Measurements from ENCODE around the gene FGD2.
"Not testable (repeated sequence)": the region's sequence is repeated elsewhere in the genome, so short reads cannot be mapped to it uniquely, and the experiment has no call there.

Gene FGD2

DNA sequence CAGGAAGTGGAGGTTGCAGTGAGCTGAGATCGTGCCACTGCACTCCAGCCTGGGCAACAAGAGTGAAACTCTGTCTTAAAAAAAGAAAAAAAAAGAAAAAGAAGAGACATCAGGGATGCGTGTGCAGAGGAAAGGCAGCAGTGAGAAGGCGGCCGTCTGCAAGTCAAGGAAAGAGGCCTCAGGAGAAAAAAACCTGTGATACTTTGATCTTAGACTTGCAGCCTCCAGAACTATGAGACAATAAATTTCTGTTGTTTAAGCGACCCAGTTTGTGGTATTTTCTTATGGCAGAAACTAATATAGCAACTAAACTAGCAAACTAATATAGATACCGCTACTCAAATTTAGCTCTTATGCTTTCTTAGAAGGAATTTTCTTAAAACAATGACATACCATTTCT is 36.1 kb downstream of the FGD2 start:
- DNase-seq, result no peak

DNA sequence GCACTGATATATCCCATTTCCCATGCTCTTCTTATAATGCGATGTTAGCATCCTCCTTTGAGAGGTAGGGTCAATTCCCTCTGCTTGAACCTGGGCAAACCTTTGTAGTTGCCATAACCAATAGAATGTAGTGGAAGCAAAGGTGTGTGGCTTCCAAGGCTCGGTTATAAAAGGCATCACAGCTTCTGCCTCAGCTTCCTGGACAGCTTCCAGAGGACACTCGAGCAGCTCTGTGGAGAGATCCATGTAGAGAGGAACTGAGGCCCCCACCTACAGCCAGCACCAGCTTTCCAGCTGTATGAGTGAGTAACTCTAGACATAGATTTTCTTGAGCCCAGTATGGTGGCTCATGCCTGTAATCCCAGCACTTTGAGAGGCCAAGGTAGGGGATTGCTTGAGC is 36.7 kb downstream of the FGD2 start:
- DNase-seq, result no peak

DNA sequence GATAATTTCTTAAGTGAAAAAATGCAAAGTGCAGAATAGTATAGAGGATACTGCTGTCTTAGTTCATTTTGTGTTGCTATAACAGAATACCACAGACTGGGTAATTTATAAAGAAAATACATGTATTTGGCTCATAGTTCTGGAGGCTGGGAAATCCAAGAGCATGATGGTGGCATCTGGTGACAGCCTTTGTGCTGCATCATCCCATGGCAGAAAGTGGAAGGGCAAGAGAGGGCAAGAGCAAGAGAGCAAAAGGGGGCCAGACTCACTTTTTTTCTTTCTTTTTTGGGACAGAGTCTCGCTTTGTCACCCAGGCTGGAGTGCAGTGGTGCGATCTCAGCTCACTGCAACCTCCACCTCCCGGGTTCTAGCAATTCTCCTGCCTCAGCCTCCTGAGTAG is 37.6 kb downstream of the FGD2 start:
- not testable (repeated sequence) for DNase-seq

DNA sequence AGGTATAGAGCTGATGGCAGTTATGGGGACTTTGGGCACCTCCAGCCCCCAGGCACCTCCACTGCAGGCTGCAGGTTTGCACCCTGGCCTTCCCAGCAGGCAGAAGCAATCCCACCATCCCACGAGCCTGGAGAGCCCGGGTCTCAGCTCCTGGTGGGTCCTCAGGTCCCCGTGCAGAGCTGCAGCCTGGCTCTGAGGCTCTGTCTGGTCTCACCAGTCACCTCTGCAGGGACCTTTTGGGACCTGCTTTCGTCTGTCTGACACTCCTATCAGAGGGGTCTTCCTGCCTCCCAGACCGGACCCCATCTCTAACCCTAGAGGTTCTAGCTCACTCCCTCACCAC is 41.9 kb downstream of the FGD2 start:
- no peak for DNase-seq

DNA sequence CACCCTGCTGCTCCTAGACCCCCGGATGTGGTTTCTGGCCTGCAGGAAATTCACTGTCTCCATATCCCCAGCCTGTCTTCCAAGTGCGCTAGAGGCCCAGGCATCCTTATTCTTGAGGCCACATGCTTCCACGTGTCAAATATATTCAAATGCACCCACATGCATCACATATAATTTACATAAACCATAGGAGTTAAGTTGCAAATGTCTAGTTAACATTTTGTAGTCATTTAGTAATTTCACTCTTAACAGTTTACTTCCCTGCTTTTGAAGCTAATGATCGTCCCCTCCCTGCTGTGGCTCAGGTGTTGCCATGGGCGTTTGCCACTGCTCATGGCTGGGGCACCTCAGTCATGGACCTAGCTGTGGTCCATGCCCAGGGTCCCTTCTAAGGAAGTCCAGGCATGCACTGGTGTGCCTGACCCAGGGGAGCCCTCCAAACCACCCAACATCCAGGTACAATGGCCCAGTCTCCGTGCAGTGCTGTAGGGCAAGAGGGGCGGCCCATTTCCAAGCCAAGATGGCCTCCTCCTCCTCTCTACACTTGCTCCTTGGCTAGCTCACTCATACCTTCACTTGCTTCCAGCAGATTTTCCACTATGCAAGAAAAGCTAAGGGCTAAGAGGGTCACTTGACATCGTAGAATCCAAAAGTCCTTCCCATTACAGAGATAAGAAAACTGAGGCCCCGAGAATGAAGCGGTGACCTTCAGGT is 42.4 kb downstream of the FGD2 start:
- peak; percentile 30 for DNase-seq

DNA sequence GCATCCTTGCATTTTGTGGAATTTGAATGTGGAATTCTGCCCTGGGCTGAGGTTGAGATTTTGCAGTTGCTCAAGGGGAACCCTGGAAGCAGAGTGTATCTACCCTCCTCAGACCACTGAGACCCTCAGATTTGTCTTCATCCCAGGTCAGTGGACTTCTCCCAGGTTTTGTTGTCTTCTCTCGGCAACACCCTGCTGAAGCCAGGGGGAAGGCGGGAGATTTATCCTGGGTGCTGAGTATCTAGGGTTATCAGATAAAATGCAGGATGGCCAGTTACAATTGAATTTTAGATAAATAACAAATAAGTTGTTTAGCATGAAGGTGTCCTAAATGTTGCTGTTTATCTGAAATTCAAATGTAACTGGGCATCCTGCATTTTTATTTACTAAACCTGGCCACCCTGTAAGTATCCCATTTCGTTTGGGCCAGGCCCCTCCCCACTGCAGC is 43.0 kb downstream of the FGD2 start:
- no peak for DNase-seq

DNA sequence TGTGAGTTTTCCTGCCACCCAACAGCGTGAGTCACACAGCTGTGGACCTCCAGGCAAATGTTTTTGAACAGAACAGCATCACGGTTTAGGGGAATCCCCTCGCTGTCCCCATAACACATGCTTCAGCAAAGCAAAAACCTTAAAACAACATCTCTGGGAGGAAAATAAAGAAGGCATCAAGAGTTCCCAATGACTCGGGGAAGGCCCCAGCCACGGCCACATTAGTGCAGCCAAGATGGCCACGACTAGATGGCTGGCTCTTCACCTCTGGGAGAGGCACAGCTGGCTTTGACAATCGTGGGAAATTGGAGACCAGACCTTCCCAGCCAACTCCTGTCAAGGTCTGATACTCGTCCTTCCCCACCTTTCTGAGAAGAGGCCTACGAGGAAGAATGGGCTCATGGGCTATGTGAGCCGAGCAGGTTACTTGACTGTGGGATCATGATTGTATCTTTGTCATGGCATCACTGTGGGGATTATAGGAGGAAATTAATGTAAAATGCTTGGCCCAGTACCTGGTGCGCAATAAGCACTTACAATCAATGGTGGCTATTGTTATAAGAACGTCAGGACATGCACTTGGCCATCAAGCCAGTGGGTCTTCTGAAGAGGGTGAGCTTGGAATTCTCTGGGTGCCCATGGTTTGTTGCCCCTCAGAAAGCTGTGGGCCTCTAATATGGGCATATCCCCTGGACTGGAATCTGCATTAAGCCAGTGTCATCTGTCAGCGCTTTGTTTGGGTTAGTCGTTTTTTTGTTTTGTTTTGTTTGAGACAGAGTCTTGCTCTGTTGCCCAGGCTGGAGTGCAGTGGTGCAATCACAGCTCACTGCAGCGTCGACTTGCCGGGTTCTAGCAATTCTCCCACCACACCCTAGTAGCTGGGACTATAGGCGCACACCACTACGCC is 43.6 kb downstream of the FGD2 start:
- DNase-seq, result peak; percentile 78

DNA sequence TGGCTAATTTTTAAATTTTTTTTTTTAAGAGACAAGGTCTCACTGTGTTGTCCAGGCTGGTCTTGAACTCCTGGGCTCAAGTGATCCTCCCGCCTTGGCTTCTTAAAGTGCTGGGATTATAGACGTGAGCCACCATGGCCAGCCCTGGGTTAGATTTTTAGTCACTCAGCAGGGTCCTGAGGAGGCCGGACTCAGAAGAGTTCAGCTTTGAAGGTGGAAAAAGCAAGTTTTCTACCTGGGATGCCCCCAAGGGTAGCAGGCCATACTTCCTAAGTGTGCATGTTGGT is 44.2 kb downstream of the FGD2 start:
- no peak for DNase-seq

DNA sequence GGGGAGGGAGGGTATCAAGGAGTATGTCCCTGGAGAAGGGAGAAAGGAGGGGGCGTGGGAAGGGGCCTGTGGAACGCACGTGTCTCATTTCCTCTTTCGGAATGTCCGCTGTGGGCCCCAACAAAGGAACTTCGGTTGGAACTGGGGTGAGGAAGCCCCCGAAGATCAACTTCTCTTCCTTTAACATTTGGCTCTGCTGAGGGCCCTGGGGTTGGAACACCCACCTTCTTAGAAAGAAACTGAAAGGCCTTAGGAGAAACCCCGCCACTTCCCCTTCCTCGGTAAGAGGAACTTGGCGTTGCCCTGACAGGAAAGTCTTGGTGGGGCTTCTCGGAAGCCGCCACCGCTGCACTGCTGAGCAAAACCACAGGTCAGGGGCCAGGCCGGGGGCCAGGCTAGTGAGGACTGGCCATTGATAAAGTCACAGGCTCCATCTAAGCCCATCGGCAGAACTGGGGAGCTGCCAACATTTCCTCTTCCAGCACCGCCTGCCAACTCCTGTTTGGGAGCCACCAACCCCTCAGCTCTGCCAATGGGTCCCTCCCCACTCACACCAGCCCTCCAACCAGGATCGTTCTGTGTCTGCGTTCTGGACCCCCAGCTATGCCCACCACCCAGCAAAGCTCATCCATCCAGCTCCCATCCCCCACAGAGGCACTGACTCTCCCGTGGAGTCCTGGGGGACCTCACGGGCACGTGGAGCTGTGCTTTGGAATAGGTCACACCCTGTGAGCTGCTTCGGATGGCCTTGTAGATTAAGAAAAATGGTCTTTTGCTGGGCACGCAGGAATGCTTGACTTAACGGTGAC is 44.8 kb downstream of the FGD2 start:
- peak; percentile 69 for DNase-seq

DNA sequence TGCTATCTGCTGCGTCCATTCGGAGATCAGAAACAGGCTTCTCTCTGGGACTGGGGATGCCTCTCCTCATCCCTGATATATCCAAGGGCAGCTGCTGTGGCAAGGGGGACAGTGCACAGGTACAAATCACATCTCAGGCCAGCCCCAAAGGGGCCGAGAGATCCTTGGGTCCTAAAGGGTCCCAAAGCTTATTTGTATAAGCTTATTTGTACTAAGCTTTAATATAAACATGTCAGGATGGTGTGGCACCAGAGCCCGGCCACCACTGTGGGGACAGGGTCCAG is 45.3 kb downstream of the FGD2 start:
- no peak for DNase-seq

DNA sequence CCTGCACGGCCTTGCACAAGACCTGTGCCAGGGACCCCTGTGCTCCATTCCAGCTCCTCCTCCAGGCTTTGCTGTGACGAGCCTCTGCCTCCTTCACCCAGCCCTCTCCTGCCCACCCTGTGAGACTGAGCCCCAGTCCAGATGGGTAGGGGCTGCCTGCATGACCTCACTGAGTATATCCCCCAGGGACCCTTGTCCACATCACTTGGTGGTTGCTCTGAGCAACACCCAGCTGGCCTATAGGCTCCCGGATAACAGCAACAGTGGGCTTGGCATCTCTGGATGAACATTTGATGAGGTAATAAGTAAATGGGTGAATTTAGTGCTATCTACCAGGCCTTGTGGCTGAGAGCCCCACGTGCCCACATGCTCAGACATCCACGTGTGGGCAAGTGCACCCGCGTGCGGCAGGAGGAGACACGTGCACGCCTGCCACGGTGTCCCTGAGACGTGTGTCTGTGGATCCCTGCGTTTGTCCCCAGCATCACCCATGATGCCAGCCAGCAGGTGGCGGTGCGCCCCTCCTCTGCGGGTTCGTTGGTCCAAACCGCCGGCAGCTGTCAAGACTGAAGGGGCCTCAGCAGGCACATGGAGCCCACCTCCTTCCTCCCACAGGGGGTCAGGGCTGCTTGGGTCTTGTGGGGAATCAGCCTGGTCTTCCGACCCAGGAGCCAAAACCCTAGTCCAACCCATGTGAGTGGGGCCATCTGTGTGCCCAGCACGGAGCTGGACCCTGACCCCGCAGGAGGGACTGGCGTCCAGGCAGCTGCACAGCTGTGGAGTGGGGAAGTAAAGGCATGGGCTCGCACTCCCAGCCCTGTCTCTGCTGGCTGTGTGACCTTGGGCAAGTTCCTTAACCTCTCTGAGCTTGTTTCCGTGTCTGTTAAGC is 45.9 kb downstream of the FGD2 start:
- DNase-seq, result peak; percentile 89

DNA sequence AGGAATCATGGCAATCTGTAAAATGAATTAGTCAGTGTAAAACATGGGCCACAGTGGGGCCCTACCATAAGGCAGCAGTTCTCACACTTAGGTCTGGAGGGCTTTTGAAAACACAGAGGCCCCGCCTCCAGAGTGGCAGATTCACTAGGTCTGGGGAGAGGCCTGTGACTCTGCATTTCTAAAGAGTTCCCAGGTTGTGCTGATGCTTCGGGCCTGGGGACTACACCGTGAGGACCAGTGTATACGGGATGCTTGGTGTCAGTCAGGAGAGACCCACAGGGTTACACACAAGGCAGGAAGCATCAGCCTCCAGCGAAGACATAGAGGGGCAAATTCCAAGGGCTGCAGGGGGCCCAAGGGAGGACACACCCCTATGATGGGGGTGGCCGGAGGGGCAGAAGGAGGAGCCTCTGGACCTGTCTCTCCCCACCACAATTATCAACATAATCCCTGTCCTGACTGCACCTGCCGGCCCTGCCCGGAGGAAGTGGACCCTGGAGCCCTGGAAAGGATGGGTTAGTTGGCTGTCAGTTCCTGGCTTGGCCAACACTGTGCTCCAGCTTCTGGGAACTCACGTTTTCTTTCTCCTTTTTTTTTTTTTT is 46.7 kb downstream of the FGD2 start:
- DNase-seq, result peak; percentile 21

DNA sequence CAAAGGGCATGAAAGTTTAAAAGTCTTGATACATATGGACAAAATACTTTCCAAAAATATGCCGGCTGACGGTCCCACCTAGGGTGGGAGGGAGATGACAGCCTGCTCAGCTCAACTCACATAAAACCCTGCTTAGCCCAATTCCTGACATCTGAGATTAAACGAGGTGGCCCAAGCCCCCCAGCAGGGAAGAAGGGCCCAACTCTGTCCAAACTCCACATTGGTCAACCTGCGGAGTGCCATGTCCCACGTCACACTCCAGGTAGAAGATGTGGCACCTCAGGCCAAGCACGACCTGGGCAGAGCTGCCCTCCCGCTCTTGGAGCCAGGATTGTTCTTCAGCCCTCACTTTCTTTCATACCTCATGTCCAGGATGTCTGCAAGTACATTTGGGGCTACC is 48.2 kb downstream of the FGD2 start:
- DNase-seq, result no peak

DNA sequence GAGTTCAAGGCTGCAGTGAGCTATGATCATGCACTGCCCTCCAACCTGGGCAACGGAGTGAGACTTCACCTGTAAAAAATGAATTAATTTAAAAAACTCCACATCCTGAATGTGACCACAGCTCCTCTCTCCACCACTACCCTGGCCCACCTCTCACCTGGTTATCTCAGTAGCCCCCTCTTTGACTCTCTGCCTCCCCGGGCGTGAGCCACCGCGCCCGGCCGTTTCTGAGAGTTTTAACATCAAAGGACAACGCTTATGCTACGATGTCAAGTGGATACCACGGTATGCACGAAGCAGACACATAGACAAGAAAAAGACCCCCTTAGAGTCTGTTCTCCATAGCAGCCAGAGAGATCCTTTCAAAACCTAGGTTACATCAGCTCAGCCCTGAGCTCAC is 48.7 kb downstream of the FGD2 start:
- no peak for DNase-seq

DNA sequence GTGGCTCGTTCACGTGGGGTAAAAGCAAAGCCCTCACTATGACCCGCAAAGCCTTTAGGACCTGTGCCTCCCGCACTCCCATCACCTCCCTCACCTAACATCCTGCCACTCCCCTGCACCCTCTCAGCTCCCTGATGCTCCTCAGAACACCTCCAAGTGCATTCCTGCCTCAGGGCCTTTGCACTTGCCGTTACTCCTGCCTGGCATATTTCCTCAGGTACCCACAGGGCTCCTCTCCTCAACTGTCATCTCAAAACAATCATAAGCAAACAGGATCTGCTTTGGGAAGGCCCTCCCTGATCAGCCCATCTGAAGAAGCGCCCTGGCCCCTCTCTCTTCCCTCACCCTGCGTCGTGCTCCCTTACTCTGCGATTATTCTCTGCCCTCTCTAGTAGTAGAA is 49.1 kb downstream of the FGD2 start:
- DNase-seq, result no peak

DNA sequence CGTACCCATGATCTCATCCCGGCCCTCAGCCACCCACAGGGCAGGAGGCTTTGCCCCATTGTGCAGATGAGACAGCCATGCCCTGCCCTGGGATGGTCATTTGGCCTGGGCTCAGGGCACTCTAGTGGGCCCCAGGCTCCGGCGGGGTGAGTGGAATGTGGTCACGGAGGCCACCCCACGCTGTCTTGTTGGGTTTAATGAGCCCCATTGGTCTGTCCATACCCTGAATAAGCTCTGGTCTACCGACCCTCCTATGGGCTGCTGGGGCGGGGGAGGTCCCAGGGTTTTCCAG is 50.6 kb downstream of the FGD2 start:
- DNase-seq, result no peak

DNA sequence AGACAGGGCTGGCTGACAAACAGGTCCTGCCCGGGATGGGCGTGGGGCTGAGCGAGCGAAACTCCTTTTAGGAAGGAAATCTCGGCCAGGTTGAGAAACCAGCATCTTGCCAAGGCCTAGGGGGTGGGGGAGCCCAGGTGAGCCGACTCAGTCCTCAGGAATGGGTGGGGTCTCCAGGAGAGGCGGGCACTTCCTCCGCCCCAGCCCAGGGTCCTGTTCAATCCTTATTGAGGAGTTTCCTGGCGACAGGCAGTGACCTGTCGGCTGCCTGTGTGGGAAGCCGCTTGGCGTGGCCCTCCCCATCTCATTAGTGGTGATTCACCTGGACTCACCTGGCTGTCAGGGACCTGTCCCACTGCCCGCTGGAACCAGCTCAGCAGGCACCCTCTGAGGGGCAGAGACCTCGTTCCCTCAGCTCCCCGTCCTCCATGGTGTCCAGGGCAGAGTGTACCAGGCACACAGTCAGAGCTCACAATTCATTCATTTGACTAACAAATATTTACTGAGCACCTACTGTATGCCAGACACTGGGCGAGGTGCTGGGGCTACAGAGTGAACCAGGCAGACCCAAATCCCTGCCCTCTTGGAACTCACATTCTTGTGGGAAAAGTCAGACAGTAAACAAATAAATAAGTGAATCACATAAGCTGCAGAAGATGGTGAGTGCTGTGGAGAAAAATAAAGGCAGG is 51.1 kb downstream of the FGD2 start:
- no peak for DNase-seq

DNA sequence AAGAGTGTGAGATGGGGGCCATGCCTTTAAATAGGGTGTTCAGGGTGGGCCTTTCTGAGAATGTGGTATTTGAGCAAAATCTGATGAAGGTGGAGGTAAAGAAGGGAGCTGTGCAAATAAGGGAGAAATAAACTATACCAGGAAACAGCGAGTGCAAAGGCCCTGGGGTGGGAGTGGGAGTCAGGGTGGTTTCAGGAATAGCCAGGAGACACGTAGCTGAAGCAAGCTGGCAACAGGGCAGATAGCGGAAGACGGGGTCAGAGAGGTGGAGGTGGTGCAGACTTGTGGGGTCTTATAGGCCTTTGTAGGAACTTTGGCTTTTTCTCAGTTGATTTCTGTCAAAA is 51.6 kb downstream of the FGD2 start:
- DNase-seq, result no peak

DNA sequence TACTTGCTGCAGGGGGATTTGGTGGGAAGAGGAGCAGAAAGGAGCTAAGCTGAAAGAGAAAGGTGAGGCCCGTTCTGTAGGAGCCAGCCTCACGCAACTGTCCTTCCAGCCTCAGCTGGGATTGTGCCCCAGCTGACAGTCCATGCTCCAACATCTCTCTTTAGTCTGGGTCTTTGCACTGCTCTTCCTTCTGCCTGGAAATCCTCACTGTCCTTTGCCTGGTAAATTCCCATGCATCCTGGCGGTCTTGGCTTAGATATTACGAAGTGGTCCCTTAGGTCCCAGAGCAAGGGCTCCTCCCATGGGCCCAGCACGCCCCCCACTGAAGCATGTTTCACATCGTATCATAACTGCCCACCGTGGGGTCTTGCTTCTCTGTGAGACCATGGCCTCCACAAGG is 52.2 kb downstream of the FGD2 start:
- no peak for DNase-seq

DNA sequence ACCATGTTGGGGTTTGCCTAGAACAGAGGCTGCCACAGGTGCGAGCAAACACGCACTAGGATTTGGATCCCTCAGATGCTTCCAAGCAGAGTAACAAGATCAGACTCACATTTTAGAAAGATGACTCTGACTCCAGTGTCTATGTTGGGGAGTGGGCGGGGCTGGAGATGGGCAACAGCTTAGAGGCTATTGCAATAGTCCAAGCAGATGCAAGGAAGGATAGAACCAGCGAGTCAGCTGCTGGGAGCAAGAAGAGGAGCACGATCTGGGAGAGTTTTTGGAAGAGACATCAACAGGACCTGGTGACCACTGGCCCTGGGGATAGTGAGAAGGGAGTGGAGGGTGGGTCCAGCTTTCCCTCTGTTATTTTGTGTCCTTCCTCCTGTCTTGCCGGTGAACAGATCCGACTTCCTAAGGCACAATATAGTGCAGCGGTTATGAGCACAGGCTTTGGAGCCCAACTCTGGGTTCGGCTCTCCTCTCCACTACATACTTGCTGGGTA is 52.7 kb downstream of the FGD2 start:
- no peak for DNase-seq

DNA sequence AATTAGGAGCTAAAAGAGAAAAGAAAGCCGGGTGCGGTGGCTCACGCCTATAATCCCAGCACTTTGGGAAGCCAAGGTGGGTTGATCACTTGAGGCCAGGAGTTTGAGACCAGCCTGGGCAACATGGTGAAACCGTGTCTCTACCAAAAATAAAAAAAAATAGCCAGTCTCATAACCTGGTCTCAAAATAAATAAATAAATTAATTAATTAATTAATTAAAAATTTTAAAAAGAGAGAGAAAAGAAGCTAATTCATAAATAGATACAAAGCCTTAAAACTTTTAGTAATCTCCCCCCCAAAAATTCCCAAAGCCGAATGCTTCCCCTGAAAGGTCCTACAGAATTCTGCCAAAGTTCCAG is 53.5 kb downstream of the FGD2 start:
- DNase-seq, result not testable (repeated sequence)

Measured in activated naive CD4-positive, alpha-beta T cell treated with Interleukin-2 at 50 U/mL for 16 hours (primary cell).